Middle frontal gyrus (tissue), 1 donor: ENCODE measurements around the gene BIRC6.
"Not testable (repeated sequence)": the region's sequence is repeated elsewhere in the genome, so short reads cannot be mapped to it uniquely, and the experiment has no call there.

ENCODE experiments used
- DNase-seq: peaks from one replicate; pipeline ENCODE4 v3.0.0-alpha.2; 2015; ENCODE audit warnings: low spot score; ENCODE audit errors: extremely low spot score

The BIRC6 gene

GRCh38 chr2:32504877-32505478 lies 148.2 kb downstream of the BIRC6 start:
- DNase-seq: no peak

GRCh38 chr2:32506446-32506845 lies 149.6 kb downstream of the BIRC6 start:
- DNase-seq: no peak

- no peak for DNase-seq
Observed at GRCh38 chr2:32514946-32515345, 158.1 kb downstream of the BIRC6 start.

- no peak for DNase-seq
Observed at GRCh38 chr2:32516567-32516966, 159.7 kb downstream of the BIRC6 start.

- DNase-seq: no peak
Observed at GRCh38 chr2:32522770-32523169, 165.9 kb downstream of the BIRC6 start.

- no peak for DNase-seq
Observed at GRCh38 chr2:32523686-32524085, 166.9 kb downstream of the BIRC6 start.

- DNase-seq: no peak
Observed at GRCh38 chr2:32532341-32532740, 175.5 kb downstream of the BIRC6 start.

GRCh38 chr2:32532961-32533360 lies 176.1 kb downstream of the BIRC6 start:
- DNase-seq: no peak

GRCh38 chr2:32534831-32535230 lies 178.0 kb downstream of the BIRC6 start:
- no peak for DNase-seq

- DNase-seq: no peak
Observed at GRCh38 chr2:32538735-32539134, 181.9 kb downstream of the BIRC6 start.

GRCh38 chr2:32552483-32552882 lies 195.7 kb downstream of the BIRC6 start:
- not testable (repeated sequence) for DNase-seq

GRCh38 chr2:32553829-32554432 lies 197.1 kb downstream of the BIRC6 start:
- DNase-seq: no peak

- no peak for DNase-seq
Observed at GRCh38 chr2:32558492-32558891, 201.7 kb downstream of the BIRC6 start.

- DNase-seq: peak; percentile 70
Observed at GRCh38 chr2:32559136-32559535, 202.3 kb downstream of the BIRC6 start.

GRCh38 chr2:32562906-32563305 lies 206.1 kb downstream of the BIRC6 start:
- no peak for DNase-seq

- DNase-seq: no peak
Observed at GRCh38 chr2:32564417-32565035, 207.7 kb downstream of the BIRC6 start.

GRCh38 chr2:32565902-32566301 lies 209.1 kb downstream of the BIRC6 start:
- no peak for DNase-seq

GRCh38 chr2:32572030-32572429 lies 215.2 kb downstream of the BIRC6 start:
- DNase-seq: no peak

GRCh38 chr2:32572737-32573136 lies 215.9 kb downstream of the BIRC6 start:
- no peak for DNase-seq

- no peak for DNase-seq
Observed at GRCh38 chr2:32591669-32592463, 235.0 kb downstream of the BIRC6 start.

- no peak for DNase-seq
Observed at GRCh38 chr2:32594573-32594972, 237.8 kb downstream of the BIRC6 start.

GRCh38 chr2:32611366-32611765 lies 254.5 kb downstream of the BIRC6 start:
- no peak for DNase-seq
